ENCODE data around the gene PALLD.
A peak's percentile ranks its signal among the peaks of the same experiment; 100 is the strongest.

- TF ChIP-seq TAF1 (IDR thresholded peaks at IDR 0.05; ENCODE audit: low read depth, low read length): no peak
- no peak for TF ChIP-seq POLR2A (IDR thresholded peaks at IDR 0.05; ENCODE audit: low read depth, low read length)
- TF ChIP-seq POLR2AphosphoS5 (IDR thresholded peaks at IDR 0.05; ENCODE audit: low read depth, low read length): no peak
- TF ChIP-seq SPI1 (IDR thresholded peaks at IDR 0.05; ENCODE audit: low read depth, low read length): peak; percentile 71
- no peak for TF ChIP-seq PAX5 (IDR thresholded peaks at IDR 0.05; ENCODE audit: insufficient read depth, low read length, severe bottlenecking)
Measured at GRCh38 chr4:168741281-168742173, 244.7 kb downstream of the PALLD start.

Data from GM12891 (cell line).